Mucosa of descending colon (tissue), 3 donors: ENCODE results near the gene DLST. TPM values are rescaled to one million over a fixed set of nuclear protein-coding genes. Genes with fewer than 3 reads are reported as not detected.
A peak's percentile ranks its signal among the peaks of the same experiment; 100 is the strongest.
"Not testable (repeated sequence)": the region's sequence is repeated elsewhere in the genome, so short reads cannot be mapped to it uniquely, and the experiment has no call there.

Source experiments
- ATAC-seq: fragments of 200-7000 bp; cut with Tn5 transposase; one replicate; pipeline ENCODE4 v1.9.1; 2020; ENCODE audit warnings: mild to moderate bottlenecking, moderate library complexity
- DNase-seq, 3 donors: peaks; one replicate each; pipeline ENCODE4 v3.0.0-alpha.2; 2020
- H3K36me3 ChIP-seq: fragments of 200-600 bp; one replicate; pipeline ENCODE4 v1.8.0; 2021; ENCODE audit warnings: low read depth, mild to moderate bottlenecking
- H3K4me1 ChIP-seq: fragments of 200-600 bp; one replicate; pipeline ENCODE4 v1.8.0; 2021; ENCODE audit warnings: low read depth, mild to moderate bottlenecking
- H3K4me3 ChIP-seq: fragments of 200-600 bp; one replicate; pipeline ENCODE4 v1.8.0; 2021; ENCODE audit warnings: mild to moderate bottlenecking
- H3K9me3 ChIP-seq: fragments of 200-600 bp; one replicate; pipeline ENCODE4 v1.8.0; 2021; ENCODE audit warnings: mild to moderate bottlenecking
- CTCF ChIP-seq: fragments of 200-600 bp; IDR thresholded peaks from one replicate; pipeline ENCODE4 v1.8.0; 2022; ENCODE audit warnings: antibody characterized with exemption, mild to moderate bottlenecking
- intact Hi-C, 2 donors: fragments of 100-400 bp; cut with DNase I in 1 of 2; cut with micrococcal nuclease in 1 of 2; formaldehyde crosslinking; loops; one replicate each; pipeline versions ENCODE4 v1.11.0 to v1.11.1; 2022; cut with DNase I, micrococcal nuclease
- total RNA-seq, 3 donors: library from RNA; stranded (reverse); fragmentation: NEBNext Ultra II Directional in 2 of 3; extraction: Animal tissue kit (Norgen Biotek cat#: 25700) in 2 of 3; gene quantifications; one replicate each; pipeline versions ENCODE4 v1.2.1 to v1.2.4, GENCODE V29; 2021 to 2023
- donor health status: DM: no; HTN: no; CAD: no; lungs with moderate emphysema.
- donor health status: DM: no; HTN: no; CAD: no.
- donor health status: DM: no; HTN: yes; CAD: no.

Gene DLST
- total RNA-seq, 3 donors from 2014 or later: 106 to 125 (median 121) TPM

- ATAC-seq (no peak), DNase-seq (no peak)
- Histone ChIP-seq H3K4me1 (peaks cover 5% of the 10 kb centered on the region), H3K36me3 (no peaks in the 10 kb centered on the region), H3K4me3 (no peak overlapping the region), H3K9me3 (no peaks in the 10 kb centered on the region)
- TF ChIP-seq CTCF: no peak
- intact Hi-C loops: no loop called here
Measured at GRCh38 chr14:74924061-74924460, 42.3 kb downstream of the DLST start.

- Histone ChIP-seq H3K9me3 (no peaks in the 10 kb centered on the region), H3K36me3 (no peaks in the 10 kb centered on the region), H3K4me1 (peaks cover 4% of the 10 kb centered on the region), H3K4me3 (no peak overlapping the region)
- no peak for ATAC-seq
- DNase-seq: no peak
- TF ChIP-seq CTCF: no peak
- intact Hi-C loops: no loop called here
Measured at GRCh38 chr14:74927225-74927624, 45.5 kb downstream of the DLST start.

GRCh38 chr14:74929242-74929641, 47.5 kb downstream of the DLST start:
- DNase-seq (no peak), ATAC-seq (no peak)
- H3K36me3 ChIP-seq: no peaks in the 10 kb centered on the region
- no peak overlapping the region for H3K4me3 ChIP-seq
- no peaks in the 10 kb centered on the region for H3K4me1 ChIP-seq
- intact Hi-C loops: no loop called here
- no peaks in the 10 kb centered on the region for H3K9me3 ChIP-seq
- TF ChIP-seq CTCF: no peak

GRCh38 chr14:74931744-74932143, 50.0 kb downstream of the DLST start:
- H3K9me3 ChIP-seq, H3K4me1 ChIP-seq, H3K36me3 ChIP-seq, intact Hi-C loops, DNase-seq, ATAC-seq, H3K4me3 ChIP-seq: not testable (repeated sequence)

GRCh38 chr14:74932401-74932901, 50.7 kb downstream of the DLST start:
- H3K9me3 ChIP-seq: no peaks in the 10 kb centered on the region
- intact Hi-C loops: no loop called here
- no peak for TF ChIP-seq CTCF
- H3K4me3 ChIP-seq: no peak overlapping the region
- DNase-seq: no peak
- ATAC-seq: no peak
- no peaks in the 10 kb centered on the region for H3K36me3 ChIP-seq
- peaks cover 4% of the 10 kb centered on the region for H3K4me1 ChIP-seq

GRCh38 chr14:74932936-74933335, 51.2 kb downstream of the DLST start:
- H3K4me3 ChIP-seq, H3K36me3 ChIP-seq, ATAC-seq, H3K4me1 ChIP-seq, intact Hi-C loops, H3K9me3 ChIP-seq, DNase-seq: not testable (repeated sequence)

GRCh38 chr14:74934041-74934440, 52.3 kb downstream of the DLST start:
- Histone ChIP-seq H3K4me3 (no peak overlapping the region), H3K4me1 (peaks cover 4% of the 10 kb centered on the region), H3K9me3 (no peaks in the 10 kb centered on the region), H3K36me3 (no peaks in the 10 kb centered on the region)
- DNase-seq (no peak), ATAC-seq (peak; percentile 22)
- TF ChIP-seq CTCF: no peak
- intact Hi-C loops: no loop called here
